ENCODE results near the gene TOPBP1. TPM values are rescaled to one million over a fixed set of nuclear protein-coding genes. Genes with fewer than 3 reads are reported as not detected.

The TOPBP1 gene
- total RNA-seq = 34.6 and 40.5 TPM in 2 replicates

DNA sequence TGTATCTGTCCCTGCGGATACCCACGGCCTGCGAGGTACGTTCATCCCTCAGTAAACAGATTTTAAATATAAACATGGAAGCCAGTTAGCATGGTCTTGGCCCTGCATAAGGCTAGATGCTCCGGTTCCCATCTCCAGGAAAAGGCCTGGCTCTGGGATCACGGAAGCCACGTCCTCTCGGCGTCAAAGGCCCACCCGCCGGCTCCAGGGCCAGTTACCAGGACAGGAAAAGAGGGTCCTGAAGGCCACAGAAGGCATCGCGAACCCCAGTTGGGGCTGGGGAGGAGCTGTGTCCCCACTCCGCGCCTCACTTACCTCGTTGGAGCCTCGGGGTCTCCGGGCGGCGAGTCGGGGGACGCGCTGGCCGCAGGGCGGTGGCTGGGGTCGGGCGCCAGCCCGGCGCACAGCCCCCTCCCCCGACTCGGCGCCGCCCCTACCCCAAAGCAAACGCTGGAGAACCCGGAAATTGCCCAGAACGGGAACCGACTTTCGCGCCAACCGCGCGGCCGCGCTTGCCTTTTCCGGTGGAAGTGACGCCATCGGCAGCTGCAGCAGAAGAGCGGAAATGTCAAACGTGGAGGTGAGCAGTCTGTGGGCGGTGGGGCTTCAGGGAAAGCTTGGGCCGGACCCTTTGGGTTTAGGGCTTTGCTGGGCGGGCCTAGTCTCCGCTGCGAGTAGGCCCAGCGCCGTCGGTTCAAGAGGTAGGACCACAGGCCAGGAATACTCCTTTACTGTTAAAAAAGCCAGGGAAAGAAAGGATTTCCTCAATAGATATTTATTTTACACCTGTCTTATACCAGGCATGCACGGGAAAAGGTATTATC is at the start of gene TOPBP1:
Gene TOPBP1, minus strand, starts transcription at position 488 of the 824 bp plus-strand sequence. CDS start 814 bp downstream, outside the sequence.

GRCh38 chr3:133573629-133574194 is 88.0 kb downstream of the TOPBP1 start, which contains the start of gene CDV3:
Gene CDV3, plus strand, starts transcription at chr3:133573686. Its CDS starts 359 bp downstream, at chr3:133574045.

Small RNAs within 50 kb of the gene (small RNA-seq; reads per million reads assigned to genes)
- gene RF00438 (not detected), gene RNA5SP140 (not detected), gene RNU6-678P (not detected)

Other genes with a start within 250 kb of the TOPBP1 start
- 181 and 195 TPM in 2 replicates for gene CDV3, start 88.3 kb downstream of the TOPBP1 start, total RNA-seq
- 0.43 and 0.52 TPM in 2 replicates for gene TF, start 84.5 kb upstream of the TOPBP1 start, total RNA-seq
- gene SRPRB, start 143.9 kb upstream of the TOPBP1 start, total RNA-seq = 84.6 and 97.0 TPM in 2 replicates
- gene RAB6B, start 233.9 kb upstream of the TOPBP1 start, total RNA-seq = 0.65 and 0.78 TPM in 2 replicates

All from articular chondrocyte of knee joint (primary cell).